SU-DHL-6 (cell line): Measurements from ENCODE around the gene C1orf35.

Experiments
- H2AFZ ChIP-seq: fragments of 200-600 bp; sonication (generic); 2 replicates; pipeline ENCODE4 v1.6.1; 2014; ENCODE audit warnings: low read depth, mild to moderate bottlenecking, moderate library complexity, mixed read lengths, antibody characterized with exemption, low read length; ENCODE audit not compliant: severe bottlenecking
- H3F3A ChIP-seq: fragments of 200-600 bp; shearing (Covaris generic); 2 replicates; pipeline ENCODE4 v1.6.0; 2016; ENCODE audit warnings: antibody characterized with exemption, mild to moderate bottlenecking; ENCODE audit not compliant: insufficient read depth
- H3K27ac ChIP-seq: fragments of 200-600 bp; sonication (generic); 2 replicates; pipeline ENCODE4 v1.5.1; 2016; ENCODE audit warnings: low read depth, mild to moderate bottlenecking, low read length, moderate library complexity, mixed read lengths
- H3K27me3 ChIP-seq: fragments of 200-600 bp; sonication (generic), shearing (Covaris generic); 2 replicates; pipeline ENCODE4 v1.6.0; 2014; ENCODE audit warnings: mild to moderate bottlenecking, low read length
- H3K36me3 ChIP-seq: fragments of 200-600 bp; sonication (generic); 2 replicates; pipeline ENCODE4 v1.6.1; 2014; ENCODE audit warnings: mild to moderate bottlenecking, low read length, mixed read lengths
- H3K4me2 ChIP-seq: fragments of 300-600, 200-600 bp; shearing (Covaris generic), sonication (generic); 2 replicates; pipeline ENCODE4 v1.6.0; 2014; ENCODE audit warnings: low read length, low read depth, mild to moderate bottlenecking; ENCODE audit not compliant: poor library complexity, severe bottlenecking
- H3K4me3 ChIP-seq: fragments of 200-600 bp; sonication (generic); 2 replicates; pipeline ENCODE4 v1.5.1; 2014; ENCODE audit warnings: antibody characterized with exemption, low read length, mild to moderate bottlenecking, mixed read lengths; ENCODE audit not compliant: insufficient read depth, poor library complexity, severe bottlenecking
- H3K79me2 ChIP-seq: fragments of 200-600 bp; sonication (generic); 2 replicates; pipeline ENCODE4 v1.6.1; 2014; ENCODE audit warnings: mild to moderate bottlenecking, low read length, moderate library complexity; ENCODE audit not compliant: insufficient read depth
- H3K9ac ChIP-seq: fragments of 200-600 bp; sonication (generic); 2 replicates; pipeline ENCODE4 v1.7.0; 2014; ENCODE audit warnings: mild to moderate bottlenecking, low read length
- H3K9me2 ChIP-seq: fragments of 200-600 bp; sonication (generic); replicated peaks from 2 replicates; pipeline ENCODE4 v1.6.1; 2014; ENCODE audit warnings: low read length; ENCODE audit not compliant: insufficient read depth
- H3K9me3 ChIP-seq: fragments of 200-600 bp; sonication (generic); 2 replicates; pipeline ENCODE4 v1.6.1; 2014; ENCODE audit warnings: low read length, mixed read lengths; ENCODE audit not compliant: insufficient read depth
- H4K20me1 ChIP-seq: fragments of 200-600 bp; sonication (generic); 2 replicates; pipeline ENCODE4 v1.6.1; 2014; ENCODE audit warnings: low read depth, mild to moderate bottlenecking, antibody characterized with exemption, low read length, moderate library complexity, mixed read lengths
- CTCF ChIP-seq: fragments of 200-600 bp; sonication (generic); IDR thresholded peaks from one replicate; pipeline ENCODE4 v1.5.1; 2017; ENCODE audit warnings: antibody characterized with exemption, mild to moderate bottlenecking, low read length, moderate library complexity; ENCODE audit not compliant: insufficient read depth, poor library complexity, severe bottlenecking
- EZH2phosphoT487 ChIP-seq: fragments of 200-600 bp; sonication (generic), shearing (Covaris generic); conservative IDR thresholded peaks from 2 replicates; pipeline ENCODE4 v1.6.1; 2018; ENCODE audit warnings: mild to moderate bottlenecking, antibody characterized with exemption, low read length, moderate library complexity, mixed read lengths

C1orf35 gene

GRCh38 chr1:228147768-228148167, 44.6 kb upstream of the C1orf35 start:
- H3K79me2 ChIP-seq, result peaks cover 33% of the 10 kb centered on the region
- H3F3A ChIP-seq, result no peaks in the 10 kb centered on the region
- no peak overlapping the region for H2AFZ ChIP-seq
- H3K4me3 ChIP-seq, result no peak overlapping the region
- no peaks in the 10 kb centered on the region for H3K27me3 ChIP-seq
- no peak overlapping the region for H3K27ac ChIP-seq
- no peak overlapping the region for H3K9ac ChIP-seq
- no peaks in the 10 kb centered on the region for H3K9me3 ChIP-seq
- no peaks in the 10 kb centered on the region; the same call in 1 of the 2 replicates for H4K20me1 ChIP-seq
- no peaks in the 10 kb centered on the region for H3K36me3 ChIP-seq
- TF ChIP-seq EZH2phosphoT487 (no peak), CTCF (no peak)
- H3K4me2 ChIP-seq, result no peak overlapping the region
- H3K9me2 ChIP-seq, result no peaks in the 10 kb centered on the region

DNA sequence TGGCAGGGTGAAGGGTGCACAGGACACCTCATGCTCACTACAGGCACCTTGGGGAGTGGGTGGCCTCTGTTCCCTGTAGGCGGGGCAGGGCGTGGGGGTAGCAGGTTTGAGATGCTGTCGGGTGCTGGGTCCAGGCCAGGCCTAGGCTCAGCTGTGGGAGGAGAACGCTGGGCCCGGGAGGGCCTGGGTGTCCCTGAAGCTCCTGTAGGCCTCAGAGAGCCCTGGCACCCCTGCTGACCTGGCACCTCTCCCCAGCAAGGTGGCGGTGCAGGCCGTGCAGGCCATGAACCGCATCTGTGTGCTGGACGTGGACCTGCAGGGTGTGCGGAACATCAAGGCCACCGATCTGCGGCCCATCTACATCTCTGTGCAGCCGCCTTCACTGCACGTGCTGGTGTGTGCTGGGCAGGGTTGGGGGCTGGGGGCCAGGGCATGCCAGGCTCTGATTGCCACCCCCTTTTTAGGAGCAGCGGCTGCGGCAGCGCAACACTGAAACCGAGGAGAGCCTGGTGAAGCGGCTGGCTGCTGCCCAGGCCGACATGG, 44.1 kb upstream of the C1orf35 start:
- H3K4me2 ChIP-seq, result no peak overlapping the region
- H3K27me3 ChIP-seq, result no peaks in the 10 kb centered on the region
- no peaks in the 10 kb centered on the region for H3K9me2 ChIP-seq
- no peak overlapping the region for H2AFZ ChIP-seq
- no peaks in the 10 kb centered on the region for H3K9me3 ChIP-seq
- no peak overlapping the region for H3K27ac ChIP-seq
- no peak overlapping the region for H3K9ac ChIP-seq
- H3K79me2 ChIP-seq, result peaks cover 38% of the 10 kb centered on the region
- H3K36me3 ChIP-seq, result no peaks in the 10 kb centered on the region
- no peaks in the 10 kb centered on the region for H3F3A ChIP-seq
- no peak overlapping the region for H3K4me3 ChIP-seq
- H4K20me1 ChIP-seq, result no peaks in the 10 kb centered on the region; the same call in 1 of the 2 replicates
- no peak for TF ChIP-seq EZH2phosphoT487
- no peak for TF ChIP-seq CTCF

GRCh38 chr1:228146417-228147150, 43.5 kb upstream of the C1orf35 start:
- H3K9me2 ChIP-seq, result no peaks in the 10 kb centered on the region
- no peaks in the 10 kb centered on the region for H3K9me3 ChIP-seq
- no peaks in the 10 kb centered on the region; the same call in 1 of the 2 replicates for H4K20me1 ChIP-seq
- no peak overlapping the region for H3K27ac ChIP-seq
- no peak overlapping the region for H3K4me2 ChIP-seq
- H3K9ac ChIP-seq, result no peak overlapping the region
- H3K36me3 ChIP-seq, result no peaks in the 10 kb centered on the region
- H3K27me3 ChIP-seq, result no peaks in the 10 kb centered on the region
- H3F3A ChIP-seq, result no peaks in the 10 kb centered on the region
- no peak overlapping the region for H3K4me3 ChIP-seq
- peaks cover 45% of the 10 kb centered on the region for H3K79me2 ChIP-seq
- TF ChIP-seq EZH2phosphoT487, result no peak
- TF ChIP-seq CTCF, result no peak
- no peak overlapping the region for H2AFZ ChIP-seq
